Heart left ventricle (tissue), 16 donors: Measurements from ENCODE around the gene CD160. TPM values are rescaled to one million over a fixed set of nuclear protein-coding genes. Genes with fewer than 3 reads are reported as not detected.
"Not testable (repeated sequence)": the region's sequence is repeated elsewhere in the genome, so short reads cannot be mapped to it uniquely, and the experiment has no call there.

Experiments used
- ATAC-seq, 4 donors: fragments of 200-7000 bp; cut with Tn5 transposase; one replicate each; pipeline ENCODE4 v1.9.1; 2020 to 2022; ENCODE audit warnings: moderate library complexity in 4 of 4, mild to moderate bottlenecking in 3 of 4, moderate number of reproducible peaks in 1 of 4
- DNase-seq, 5 donors: peaks; one replicate each; pipeline ENCODE4 v3.0.0-alpha.2; 2020
- H3K27ac ChIP-seq, 12 donors: fragments of 200-600 bp; sonication (generic) in 4 of 12; one replicate each; pipeline versions ENCODE4 v1.5.0 to v1.8.0; 2016 to 2022; ENCODE audit warnings: mild to moderate bottlenecking in 2 of 12
- H3K27me3 ChIP-seq, 9 donors: fragments of 200-600 bp; sonication (generic) in 2 of 9; one replicate each; pipeline versions ENCODE4 v1.5.1 to v1.8.0; 2016 to 2022; ENCODE audit warnings: mild to moderate bottlenecking in 3 of 9
- H3K36me3 ChIP-seq, 9 donors: fragments of 200-600 bp; sonication (generic) in 2 of 9; one replicate each; pipeline versions ENCODE4 v1.5.0 to v1.8.0; 2018 to 2022; ENCODE audit warnings: mild to moderate bottlenecking in 2 of 9
- H3K4me1 ChIP-seq, 12 donors: fragments of 200-600 bp; sonication (generic) in 4 of 12; one replicate each; pipeline versions ENCODE4 v1.5.0 to v1.8.0; 2016 to 2022; ENCODE audit warnings: mild to moderate bottlenecking in 3 of 12
- H3K4me3 ChIP-seq, 12 donors: fragments of 200-600 bp; sonication (generic) in 4 of 12; one replicate each; pipeline versions ENCODE4 v1.5.0 to v1.8.0; 2017 to 2022; ENCODE audit warnings: mild to moderate bottlenecking in 9 of 12, moderate library complexity in 4 of 12
- H3K9me3 ChIP-seq, 12 donors: fragments of 200-600 bp; sonication (generic) in 4 of 12; one replicate each; pipeline versions ENCODE4 v1.5.0 to v1.8.0; 2016 to 2022; ENCODE audit warnings: mild to moderate bottlenecking in 1 of 12
- CTCF ChIP-seq, 12 donors: fragments of 200-600 bp; sonication (generic) in 4 of 12; IDR thresholded peaks; one replicate each; pipeline versions ENCODE4 v1.5.0 to v1.8.0; 2018 to 2022; ENCODE audit warnings: antibody characterized with exemption in 12 of 12, mild to moderate bottlenecking in 5 of 12
- POLR2A ChIP-seq, 2 donors: fragments of 450-650 bp; IDR thresholded peaks; one replicate each; pipeline ENCODE4 v1.6.1; 2017; ENCODE audit warnings: antibody characterized with exemption in 2 of 2, mild to moderate bottlenecking in 2 of 2, moderate library complexity in 2 of 2
- WGBS, 4 donors: extraction: QIAGEN DNeasy Blood & Tissue Kit in 2 of 4; methylation state at CpG; one replicate each; pipeline versions ENCODE4 v1.1.5 to v1.1.7; 2013 to 2018; 5-methylcytosine and 5-hydroxymethylcytosine counted together
- intact Hi-C, 10 donors: fragments of 100-400 bp; cut with DNase I; formaldehyde crosslinking; loops; one replicate each; pipeline versions ENCODE4 v1.11.1 to v1.14.2; 2022
- polyA plus RNA-seq, 2 donors: library from polyadenylated mRNA; stranded (reverse); fragments of 200-250 nt; gene quantifications; one replicate each; pipeline ENCODE4 v1.2.3, GENCODE V29; 2013
- total RNA-seq, 9 donors: library from RNA; depleted of rRNA in 2 of 9; stranded (reverse); fragments of >200 nt in 2 of 9; fragmentation: NEBNext Ultra II Directional in 3 of 9; extraction: Animal tissue kit (Norgen Biotek cat#: 25700) in 3 of 9; gene quantifications; one replicate each; pipeline versions ENCODE4 v1.1.0 to v1.2.4, GENCODE V29; 2016 to 2023
- donor health status: ischemic (EF 13 %, LVEDD 7.1; RV severe dilation, severe dysfunction).
- donor health status: healthy with polysubstance abuse.
- donor health status: DM: no; HTN: yes; CAD: no.
- donor health status: DM: no; HTN: no; CAD: no.
- donor health status: ischemic (EF 25% LVEDD 6.9; RV normal size, moderate dysfunction).
- donor health status: ischemic (EF 25% LVEDD 5.7; RV mildly dilated, moderate dysfunction).
- donor health status: healthy.
- donor health status: DM: yes; HTN: yes; CAD: no.
- donor health status: ischemic (EF 35%, LVEDD 5.7; RV mildly dilated, moderate dysfunction).
- donor health status: nonischemic (EF 11% LVEDD 7.7; RV severe dilation, severe dysfunction).
- donor health status: DM: yes; HTN: yes; CAD: no.
- donor health status: PGD.
- donor health status: ischemic (EF 29% LVEDD 5.4; RV normal size, mild dysfunction).
- donor health status: nonischemic (EF 23%, LVEDD 6.1; RV moderate dilation, normal function).

Gene CD160
- total and polyA plus RNA-seq, 11 donors: 0.64 to 0.79 TPM; not detected in 9

- Histone ChIP-seq H3K36me3 (no peaks in the 10 kb centered on the region), H3K4me1 (peaks cover 0 to 9% (median 0%) of the 10 kb centered on the region in 12 donors), H3K9me3 (no peaks in the 10 kb centered on the region), H3K4me3 (no peak overlapping the region), H3K27me3 (no peaks in the 10 kb centered on the region), H3K27ac (peak overlapping the region in 9 of 12 donors; percentile 32 to 74 (median 70))
- TF ChIP-seq CTCF (IDR thresholded peaks at IDR 0.05): no peak
- no peak for TF ChIP-seq POLR2A (IDR thresholded peaks at IDR 0.05)
- ATAC-seq (peak; percentile 94 to 96 (median 96)), DNase-seq (peak; percentile 59 to 74 (median 70))
- 46 to 51% (median 49%) methylated on average over 6 of the region's 6 CpGs for WGBS, 4 donors
- intact Hi-C loops: no loop called here
Measured at GRCh38 chr1:145714524-145715111, 4.7 kb upstream of the CD160 start.

DNA sequence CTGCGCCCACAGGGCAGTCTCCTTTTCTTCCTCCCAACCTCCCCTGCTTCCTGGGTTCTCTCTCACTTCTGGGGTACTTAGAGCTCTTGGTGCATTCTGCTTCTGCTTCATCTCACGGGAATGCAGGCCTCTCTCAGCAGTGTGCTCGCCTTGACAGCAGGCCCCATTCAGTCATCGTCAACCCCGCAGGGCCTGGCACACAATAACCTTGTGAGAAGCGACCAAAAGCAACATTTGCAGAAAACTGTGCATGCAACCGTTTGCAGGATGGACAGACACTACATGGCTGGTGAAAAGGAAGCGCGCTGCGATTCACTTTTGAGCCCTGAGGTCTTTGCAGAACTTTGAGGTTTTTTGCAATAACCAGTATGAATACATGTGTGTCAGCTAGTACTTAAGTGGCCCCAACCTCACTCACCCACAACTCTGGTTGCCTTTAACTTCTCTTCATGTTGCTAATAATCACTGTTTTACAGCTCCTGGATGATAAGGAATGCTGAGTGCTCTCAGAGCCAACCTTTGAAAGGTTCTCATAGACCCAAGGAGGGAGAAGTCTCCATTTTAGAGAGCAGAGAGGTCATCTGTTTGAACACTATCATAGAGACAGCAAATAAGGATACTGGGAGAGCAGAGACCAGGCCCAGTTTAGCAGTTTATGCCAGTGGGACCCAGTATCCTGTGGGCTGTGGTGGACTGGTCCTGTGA is 2.5 kb upstream of the CD160 start:
- peaks cover 0 to 21% (median 10%) of the 10 kb centered on the region in 12 donors for H3K4me1 ChIP-seq
- ATAC-seq (no peak), DNase-seq (no peak)
- no peak overlapping the region for H3K4me3 ChIP-seq
- WGBS, 4 donors: 70 to 81% (median 78%) methylated on average over 10 of the region's 10 CpGs
- peaks cover 0 to 6% (median 0%) of the 10 kb centered on the region in 9 donors for H3K27me3 ChIP-seq
- intact Hi-C loops: no loop called here
- no peak overlapping the region for H3K27ac ChIP-seq
- no peaks in the 10 kb centered on the region for H3K9me3 ChIP-seq
- H3K36me3 ChIP-seq: no peaks in the 10 kb centered on the region
- no peak for TF ChIP-seq CTCF (IDR thresholded peaks at IDR 0.05)
- no peak for TF ChIP-seq POLR2A (IDR thresholded peaks at IDR 0.05)

- Histone ChIP-seq H3K36me3 (no peaks in the 10 kb centered on the region), H3K27me3 (peaks cover 0 to 6% (median 0%) of the 10 kb centered on the region in 9 donors), H3K9me3 (no peaks in the 10 kb centered on the region), H3K4me3 (no peak overlapping the region), H3K27ac (no peak overlapping the region), H3K4me1 (peaks cover 0 to 22% (median 10%) of the 10 kb centered on the region in 12 donors)
- 45 to 60% (median 59%) methylated on average over 1 of the region's 1 CpG for WGBS, 4 donors
- no peak for TF ChIP-seq CTCF (IDR thresholded peaks at IDR 0.05)
- TF ChIP-seq POLR2A (IDR thresholded peaks at IDR 0.05): no peak
- DNase-seq: no peak
- intact Hi-C loops: no loop called here
- ATAC-seq: no peak
Measured at GRCh38 chr1:145717833-145718232, 1.5 kb upstream of the CD160 start.

DNA sequence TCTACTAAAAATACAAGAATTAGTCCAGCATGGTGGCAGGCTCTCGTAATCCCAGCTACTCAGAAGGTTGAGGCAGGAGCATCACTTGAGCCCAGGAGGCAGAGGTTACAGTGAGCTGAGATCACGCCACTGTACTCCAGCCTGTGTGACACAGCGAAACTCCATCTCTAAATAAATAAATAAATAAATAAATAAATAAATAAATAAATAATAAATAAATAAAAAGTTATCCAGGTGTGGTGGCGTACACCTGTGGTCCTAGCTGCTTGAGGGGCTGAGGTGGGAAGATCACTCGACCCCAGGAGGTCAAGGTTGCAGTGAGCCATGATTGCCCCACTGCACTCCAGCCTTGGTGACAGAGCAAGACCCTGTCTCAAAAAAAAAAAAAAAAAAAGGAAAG is 834 bp upstream of the CD160 start:
- H3K4me1 ChIP-seq: peaks cover 0 to 22% (median 10%) of the 10 kb centered on the region in 12 donors
- H3K4me3 ChIP-seq, intact Hi-C loops, ATAC-seq, H3K36me3 ChIP-seq, H3K27me3 ChIP-seq, DNase-seq, H3K27ac ChIP-seq, H3K9me3 ChIP-seq: not testable (repeated sequence)
- WGBS, 4 donors: 91 to 97% (median 94%) methylated on average over 5 of the region's 5 CpGs
